GM21717 (cell line): ENCODE results near the gene LCN6.
"Not testable (repeated sequence)": the region's sequence is repeated elsewhere in the genome, so short reads cannot be mapped to it uniquely, and the experiment has no call there.

Experiments used
- ATAC-seq: cut with Tn5 transposase; IDR thresholded peaks from one replicate; pipeline ENCODE4 v1.9.1; 2021; ENCODE audit warnings: mild to moderate bottlenecking, moderate library complexity; ENCODE audit not compliant: unreplicated experiment

Gene LCN6

GRCh38 chr9:136748201-136748600 is at the start of gene LCN6:
LCN6 (minus strand) TSS chr9:136748525; CDS start chr9:136748483, 42 bp downstream.
- no peak for ATAC-seq

- not testable (repeated sequence) for ATAC-seq
Measured at GRCh38 chr9:136796775-136797347, 48.5 kb upstream of the LCN6 start.

- ATAC-seq, result no peak
Measured at GRCh38 chr9:136796238-136796774, 48.0 kb upstream of the LCN6 start, which contains the start of gene CCDC183. CCDC183 (plus strand) TSS chr9:136796338; CDS start chr9:136796398, 60 bp downstream.

- ATAC-seq, result no peak
Measured at GRCh38 chr9:136795000-136795348, 46.6 kb upstream of the LCN6 start.

GRCh38 chr9:136794281-136794999 is 46.1 kb upstream of the LCN6 start:
- no peak for ATAC-seq

- ATAC-seq, result no peak
Measured at GRCh38 chr9:136793086-136793946, 45.0 kb upstream of the LCN6 start.

- no peak for ATAC-seq
Measured at GRCh38 chr9:136792321-136793085, 44.2 kb upstream of the LCN6 start.

- peak; percentile 14 for ATAC-seq
Measured at GRCh38 chr9:136791516-136792276, 43.4 kb upstream of the LCN6 start.

GRCh38 chr9:136790640-136791515 is 42.6 kb upstream of the LCN6 start, which contains the start of gene TMEM141:
TMEM141 (plus strand) TSS chr9:136791344; CDS start chr9:136791371, 27 bp downstream.
- ATAC-seq, result peak; percentile 80

- no peak for ATAC-seq
Measured at GRCh38 chr9:136789523-136789937, 41.2 kb upstream of the LCN6 start.

- ATAC-seq, result not testable (repeated sequence)
Measured at GRCh38 chr9:136788644-136789522, 40.6 kb upstream of the LCN6 start.

- no peak for ATAC-seq
Measured at GRCh38 chr9:136787690-136788400, 39.5 kb upstream of the LCN6 start.

GRCh38 chr9:136786983-136787382 is 38.7 kb upstream of the LCN6 start:
- not testable (repeated sequence) for ATAC-seq

- no peak for ATAC-seq
Measured at GRCh38 chr9:136786451-136786850, 38.1 kb upstream of the LCN6 start.

GRCh38 chr9:136785565-136786355 is 37.4 kb upstream of the LCN6 start:
- ATAC-seq, result not testable (repeated sequence)

- no peak for ATAC-seq
Measured at GRCh38 chr9:136784997-136785361, 36.7 kb upstream of the LCN6 start.
